ENCODE data around the gene UMODL1.
A peak's percentile ranks its signal among the peaks of the same experiment; 100 is the strongest.

The UMODL1 gene

GRCh38 chr21:42127164-42128150 lies 56.3 kb downstream of the UMODL1 start:
- DNase-seq (ENCODE audit: low read depth, low spot score), result no peak

DNA sequence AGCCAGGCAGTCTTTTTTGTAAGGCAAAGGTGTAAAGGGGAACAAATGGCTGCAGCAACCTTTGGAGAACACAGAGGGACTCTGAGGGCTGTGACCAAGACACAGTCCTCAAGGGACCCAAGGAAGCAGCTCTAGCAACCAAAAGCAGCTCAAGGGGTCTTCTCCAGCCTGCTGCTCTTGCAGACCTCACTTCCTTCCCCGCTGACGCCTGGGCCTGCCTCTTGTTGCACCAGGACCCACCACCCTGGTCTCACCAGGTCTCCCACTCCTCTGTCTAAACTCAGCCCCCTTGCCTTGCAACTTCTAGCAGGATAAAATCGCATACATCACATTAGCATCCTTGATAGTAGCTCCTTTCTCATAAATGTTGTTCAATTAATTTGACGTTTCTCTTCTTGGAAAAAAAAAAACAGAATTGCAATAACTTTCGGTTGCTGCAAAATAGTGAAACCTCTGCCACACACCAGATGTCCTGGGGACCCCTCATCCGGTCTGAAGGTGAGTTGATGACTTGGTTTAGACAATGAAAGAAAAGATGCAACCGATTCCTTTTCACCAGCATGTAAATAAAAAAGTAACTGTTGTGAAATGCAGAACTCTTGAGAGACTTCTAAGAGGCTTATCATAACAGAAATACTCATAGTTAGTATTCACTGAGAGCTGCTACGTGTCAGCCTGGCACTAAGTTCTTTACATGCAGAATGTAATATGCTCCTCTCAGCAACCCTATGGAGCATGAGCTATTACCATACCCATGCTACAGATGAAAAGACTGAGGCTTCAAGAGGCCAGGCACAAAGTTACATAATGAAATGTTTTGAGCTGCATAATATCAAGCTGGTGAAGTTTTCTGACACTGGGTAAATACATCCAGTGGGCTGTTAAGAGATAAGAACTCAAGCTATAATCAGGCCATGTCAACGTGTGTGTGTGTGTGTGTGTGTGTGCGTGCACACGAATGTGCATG lies 58.5 kb downstream of the UMODL1 start:
- DNase-seq (ENCODE audit: low read depth, low spot score), result no peak

GRCh38 chr21:42130441-42130840 lies 59.3 kb downstream of the UMODL1 start:
- no peak for DNase-seq (ENCODE audit: low read depth, low spot score)

DNA sequence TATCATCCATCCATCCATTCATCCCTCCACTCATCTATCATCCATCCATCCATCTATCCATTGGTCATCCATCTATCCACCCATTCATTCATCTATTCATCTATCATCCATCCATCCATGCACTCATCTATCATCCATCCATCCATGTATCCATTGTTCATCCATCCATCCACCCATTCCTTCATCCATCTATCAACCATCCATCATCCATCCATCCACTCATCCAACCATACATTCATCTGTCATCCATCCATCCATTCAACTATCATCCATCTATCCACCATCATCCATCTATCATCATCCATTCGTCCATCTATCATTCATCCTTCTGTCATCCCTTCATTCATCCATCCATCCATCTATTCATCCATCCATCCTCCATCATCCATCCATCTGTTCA lies 61.1 kb downstream of the UMODL1 start:
- DNase-seq (ENCODE audit: low read depth, low spot score), result no peak

GRCh38 chr21:42133131-42133530 lies 62.0 kb downstream of the UMODL1 start:
- DNase-seq (ENCODE audit: low read depth, low spot score), result no peak

DNA sequence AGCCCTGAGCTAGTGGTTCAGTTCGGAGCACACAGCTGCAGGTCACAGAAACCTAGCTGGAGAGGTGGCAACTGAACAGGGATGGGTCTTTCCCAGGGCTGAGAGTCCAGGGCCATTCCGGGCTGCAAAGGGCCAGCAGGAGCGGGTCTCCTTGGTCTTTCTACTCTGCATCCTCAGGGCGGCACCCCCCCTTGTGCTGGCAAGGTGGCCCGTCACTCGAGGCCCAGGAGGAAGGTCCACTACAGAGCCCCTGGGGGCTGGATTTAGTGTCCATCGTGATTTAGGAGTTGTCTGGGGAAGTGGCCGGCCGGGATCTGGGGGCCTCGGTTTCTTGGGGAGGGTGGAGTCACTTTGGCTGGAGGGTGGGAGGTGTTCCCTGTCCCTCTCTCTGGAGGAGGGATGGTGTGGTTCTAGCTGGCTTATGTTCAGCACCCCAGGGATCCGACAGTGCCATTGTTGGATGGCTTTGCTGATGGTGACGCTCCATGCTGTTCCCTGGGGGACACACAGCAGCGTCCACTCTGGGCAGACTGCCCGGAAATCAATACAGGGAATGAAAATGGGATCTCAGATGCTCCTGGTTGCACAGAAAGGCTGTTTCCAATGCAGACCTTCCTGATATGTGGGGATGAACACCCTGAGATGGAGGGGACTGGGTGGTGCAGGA lies 64.4 kb downstream of the UMODL1 start:
- DNase-seq (ENCODE audit: low read depth, low spot score), result no peak

- DNase-seq (ENCODE audit: low read depth, low spot score), result no peak
These were observed 66.2 kb downstream of the UMODL1 start for GRCh38 chr21:42137191-42137904.

DNA sequence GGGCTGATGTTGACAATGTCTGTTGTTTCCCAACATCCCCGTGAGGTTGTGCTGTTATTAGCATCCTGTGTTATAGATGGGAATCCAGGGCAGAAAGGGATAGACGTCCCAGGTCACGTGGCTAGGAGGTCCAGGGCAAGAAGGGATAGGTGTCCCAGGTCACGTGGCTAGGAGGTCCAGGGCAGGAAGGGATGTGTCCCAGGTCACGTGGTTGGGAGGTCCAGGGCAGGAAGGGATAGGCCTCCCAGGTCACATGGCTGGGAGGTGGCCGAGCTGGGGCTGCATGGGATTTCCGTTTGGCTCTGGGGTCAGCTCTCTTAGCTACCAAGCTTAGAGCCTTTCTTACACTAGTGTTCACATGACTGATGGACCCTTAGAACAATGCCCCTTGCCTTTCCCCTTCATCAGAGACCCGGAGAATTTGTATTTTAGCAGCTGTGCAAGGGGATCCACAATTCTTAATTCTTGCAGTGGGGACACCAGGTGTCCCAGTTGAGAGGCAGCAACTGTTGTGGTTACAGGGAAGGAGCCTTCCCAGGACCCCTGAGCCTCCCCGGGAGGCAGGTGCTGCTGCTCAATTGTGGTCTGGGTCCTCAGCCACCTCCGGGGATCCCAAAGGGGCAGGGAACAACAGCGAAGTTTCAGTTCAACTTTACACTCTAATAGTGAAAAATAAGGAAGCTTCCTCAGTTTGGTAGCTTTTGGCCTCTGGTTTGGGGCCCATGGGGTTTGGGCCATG lies 69.2 kb downstream of the UMODL1 start:
- no peak for DNase-seq (ENCODE audit: low read depth, low spot score)

DNA sequence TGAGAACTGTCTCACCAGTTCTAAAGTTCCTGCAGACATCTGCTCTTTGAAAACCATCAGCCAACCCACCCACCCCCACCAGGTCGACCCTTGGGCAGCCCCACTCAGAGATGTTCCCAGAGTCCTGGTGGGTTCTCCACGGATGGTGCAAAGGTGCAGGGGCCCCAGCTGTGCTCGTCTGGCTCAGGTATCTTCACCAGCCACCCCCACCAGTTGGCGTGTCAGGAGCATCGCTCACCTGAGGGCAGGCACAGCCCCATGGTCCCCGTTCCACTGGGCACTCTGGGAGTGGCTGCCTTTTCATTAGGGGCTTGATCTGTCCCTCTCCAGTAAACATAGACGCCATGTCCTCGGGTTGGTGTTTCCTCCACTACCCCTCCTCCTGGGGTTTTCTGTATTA lies 70.5 kb downstream of the UMODL1 start:
- DNase-seq (ENCODE audit: low read depth, low spot score), result no peak

DNA sequence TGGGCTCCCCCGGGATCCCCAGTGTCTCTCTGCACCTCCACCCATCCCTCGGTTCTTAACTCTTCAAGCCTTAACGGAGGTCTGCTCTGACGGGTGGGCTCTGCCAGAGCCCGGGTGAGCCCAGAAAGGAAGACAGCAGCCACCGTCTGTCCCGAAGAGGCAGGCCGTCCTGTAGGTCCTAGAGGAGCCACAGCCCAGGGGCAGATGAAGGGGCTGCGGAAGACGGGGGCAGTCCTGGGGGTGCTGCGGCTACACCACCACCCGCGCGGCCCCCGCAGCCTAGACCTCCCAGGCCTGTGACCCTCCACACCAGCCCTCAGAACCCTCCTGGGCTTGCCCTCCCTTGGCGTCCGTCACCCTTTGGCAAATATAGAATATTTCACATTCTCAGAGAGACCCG lies 71.0 kb downstream of the UMODL1 start:
- no peak for DNase-seq (ENCODE audit: low read depth, low spot score)

DNA sequence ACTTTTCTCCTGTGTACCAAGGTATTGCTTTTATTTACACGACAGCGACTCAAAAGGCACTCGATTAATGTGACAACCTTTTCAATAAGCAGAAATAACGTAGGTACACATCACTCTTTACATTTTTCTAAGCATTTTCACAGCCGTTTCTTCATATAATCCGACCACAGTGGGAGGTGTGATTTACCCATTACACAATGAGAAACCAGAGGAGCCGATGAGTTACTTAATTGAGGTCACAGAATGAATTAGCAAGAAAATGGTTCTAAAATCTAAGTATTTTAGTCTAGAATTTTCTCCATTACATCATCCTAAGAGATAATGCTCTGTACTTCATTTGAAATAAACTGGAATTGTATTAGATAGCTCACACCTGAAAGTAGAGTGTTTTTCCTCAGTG lies 71.5 kb downstream of the UMODL1 start:
- DNase-seq (ENCODE audit: low read depth, low spot score), result no peak

- DNase-seq (ENCODE audit: low read depth, low spot score), result no peak
These were observed 72.0 kb downstream of the UMODL1 start for GRCh38 chr21:42143111-42143510.

DNA sequence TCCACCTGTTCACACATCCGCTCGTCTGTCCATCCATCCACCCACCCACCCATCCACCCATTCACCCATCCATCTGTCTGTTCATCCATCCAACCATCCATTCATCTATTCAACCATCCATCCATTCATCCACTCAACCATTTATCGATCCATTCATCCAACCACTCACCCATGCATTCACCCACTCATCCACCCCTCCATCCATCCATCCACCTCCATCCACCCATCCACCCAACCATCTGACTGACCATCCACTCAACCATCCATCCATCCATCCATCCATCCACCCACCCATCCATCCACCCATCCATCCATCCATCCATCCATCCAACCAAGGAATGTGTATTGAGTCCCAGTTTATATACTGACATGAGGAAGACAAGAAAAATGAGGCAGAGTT lies 73.1 kb downstream of the UMODL1 start:
- no peak for DNase-seq (ENCODE audit: low read depth, low spot score)

DNA sequence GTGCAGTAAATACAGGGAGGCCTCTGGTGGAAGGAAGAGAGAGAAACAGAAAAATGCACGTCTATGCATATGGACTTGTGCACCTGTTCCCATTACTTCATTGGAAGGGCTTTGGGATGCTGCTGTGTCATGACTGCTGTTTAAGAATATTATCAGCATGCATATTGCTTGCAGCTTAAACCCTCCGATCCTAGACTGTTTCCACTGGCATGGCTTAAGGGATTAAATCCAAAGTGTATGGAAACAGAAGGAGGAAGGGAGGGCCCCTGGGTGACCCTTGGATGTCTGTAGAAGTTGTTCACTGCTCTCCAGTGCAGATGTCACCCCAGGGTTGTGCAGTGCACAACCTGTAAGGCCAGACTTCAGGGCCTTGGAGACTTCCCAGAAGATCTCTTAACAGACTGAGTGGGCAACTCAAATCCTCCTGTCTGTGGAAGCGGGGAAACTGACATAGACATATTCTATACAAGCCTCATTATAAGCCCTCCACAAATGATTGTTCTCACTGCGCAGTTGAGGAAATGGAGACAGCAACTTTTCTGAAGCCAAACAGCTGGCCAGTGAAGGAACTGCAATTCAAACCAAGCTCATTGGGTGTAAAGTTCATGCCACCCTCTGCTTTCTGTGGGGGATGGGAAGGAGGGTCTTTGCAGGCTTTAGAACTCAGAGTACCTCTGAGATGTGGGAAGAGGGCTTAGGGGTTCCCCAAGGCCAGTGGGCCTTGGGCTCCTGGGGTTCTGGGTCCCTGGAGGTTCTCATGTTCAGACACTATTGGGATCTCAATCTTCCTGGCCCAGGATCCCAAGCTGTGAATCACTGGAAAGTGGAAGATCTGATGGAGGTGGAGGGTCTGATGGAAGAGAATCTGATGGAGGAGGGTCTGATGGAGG lies 73.8 kb downstream of the UMODL1 start:
- DNase-seq (ENCODE audit: low read depth, low spot score), result no peak

DNA sequence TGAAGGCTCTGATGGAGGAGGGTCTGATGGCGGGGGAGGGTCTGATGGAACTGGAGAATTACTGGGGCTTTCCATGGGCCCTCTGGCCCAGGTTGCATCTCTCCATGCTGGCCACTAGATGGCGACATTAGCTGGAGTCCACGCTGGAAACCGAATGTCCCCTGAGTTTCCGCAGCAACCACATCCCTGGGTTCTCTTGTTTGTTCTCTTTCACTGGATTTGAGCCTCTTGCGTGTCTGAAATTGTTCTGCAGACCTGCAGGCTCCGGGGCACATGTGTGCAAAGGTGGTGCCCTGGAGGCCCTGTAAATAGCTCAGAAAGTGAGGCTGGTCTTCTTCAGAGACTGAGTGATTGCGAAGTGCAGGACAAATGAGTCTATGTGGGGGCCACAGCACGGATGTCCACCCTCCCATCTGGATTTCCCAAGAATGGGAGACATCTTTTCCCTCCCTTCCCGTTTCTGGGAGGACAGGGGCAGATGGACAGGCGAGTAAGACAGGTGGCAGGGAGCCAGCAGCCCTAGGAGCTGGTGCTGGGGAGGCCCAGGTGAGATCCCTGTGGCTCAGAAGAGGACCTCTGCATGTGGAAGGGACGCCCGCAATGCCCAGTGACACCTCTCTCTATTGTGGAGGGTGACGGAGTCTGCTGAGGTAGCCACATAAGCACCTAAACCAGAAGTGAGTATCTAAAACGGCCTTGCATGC lies 74.6 kb downstream of the UMODL1 start:
- peak; percentile 24 for DNase-seq (ENCODE audit: low read depth, low spot score)

DNA sequence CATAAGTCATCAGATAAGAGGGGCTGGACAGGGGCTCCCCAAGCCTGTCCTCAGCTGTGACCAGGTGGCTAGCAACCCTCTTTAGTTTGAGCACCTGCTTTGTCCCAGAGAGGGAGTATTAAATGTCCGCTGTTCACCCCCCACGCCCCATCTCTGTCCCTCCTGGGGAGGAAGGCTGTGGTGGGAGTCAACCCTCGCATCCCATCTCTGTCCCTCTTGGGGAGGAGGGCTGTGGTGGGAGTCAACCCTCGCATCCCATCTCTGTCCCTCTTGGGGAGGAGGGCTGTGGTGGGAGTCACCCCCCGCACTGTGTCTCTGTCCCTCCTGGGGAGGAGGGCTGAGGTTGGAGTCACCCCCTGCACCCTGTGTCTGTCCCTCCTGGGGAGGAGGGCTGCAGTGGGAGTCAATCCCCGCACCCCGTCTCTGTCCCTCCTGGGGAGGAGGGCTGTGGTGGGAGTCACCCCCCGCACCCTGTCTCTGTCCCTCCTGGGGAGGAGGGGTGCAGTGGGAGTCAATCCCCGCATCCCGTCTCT lies 75.2 kb downstream of the UMODL1 start:
- DNase-seq (ENCODE audit: low read depth, low spot score), result no peak

DNA sequence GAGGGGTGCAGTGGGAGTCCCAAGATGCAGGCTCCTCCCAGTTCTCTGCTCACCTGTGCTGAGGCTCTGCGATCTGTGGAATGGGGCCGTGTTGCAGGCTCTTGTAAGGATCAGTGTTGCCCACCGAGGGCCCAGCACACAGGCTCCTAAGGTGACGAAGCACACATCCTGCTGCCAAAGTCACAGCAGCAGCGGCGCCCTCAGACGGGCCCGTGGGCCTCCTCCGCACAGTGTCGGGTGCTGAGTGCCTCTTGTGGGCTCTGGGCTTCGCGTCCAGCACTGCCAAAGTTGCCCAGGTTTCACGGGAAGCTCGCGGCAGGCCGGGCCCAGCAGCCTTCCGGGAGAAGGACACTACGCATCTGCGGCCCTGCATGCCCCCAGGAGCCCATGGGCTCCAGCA lies 75.7 kb downstream of the UMODL1 start:
- no peak for DNase-seq (ENCODE audit: low read depth, low spot score)

DNA sequence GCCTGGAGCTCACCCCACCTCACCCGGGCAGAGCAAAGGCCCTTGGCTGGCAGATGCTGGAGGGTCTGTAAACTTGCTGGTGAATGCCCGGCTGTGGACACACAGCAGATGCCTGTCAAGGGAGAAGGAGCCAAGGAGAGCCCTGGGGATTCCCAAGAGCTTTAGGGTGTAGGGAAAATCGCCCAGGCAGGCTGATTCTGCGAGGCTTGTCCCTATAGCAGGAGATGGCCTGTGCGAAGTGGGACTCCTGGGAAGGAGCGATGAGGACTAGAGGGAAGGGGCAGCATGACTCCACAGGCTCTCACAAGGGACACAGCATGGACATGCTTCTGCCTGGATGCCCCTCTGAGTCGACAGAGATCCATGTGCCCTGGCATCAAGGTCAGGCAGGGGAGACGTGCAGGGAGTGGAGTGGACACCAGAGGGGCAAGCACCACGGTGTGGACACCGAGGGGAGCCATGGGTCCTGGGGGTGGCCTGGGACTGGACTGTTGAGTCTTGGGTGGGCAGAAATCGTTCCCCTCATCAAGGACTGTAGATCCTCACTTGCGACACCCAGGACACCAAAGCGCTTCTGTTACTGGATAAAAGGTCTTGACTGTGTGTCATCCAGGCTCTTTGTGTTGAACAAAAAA lies 76.4 kb downstream of the UMODL1 start:
- no peak for DNase-seq (ENCODE audit: low read depth, low spot score)
